Thymus (tissue), 11 donors: Measurements from ENCODE around the gene TNFAIP8L1. TPM values are rescaled to one million over a fixed set of nuclear protein-coding genes. Genes with fewer than 3 reads are reported as not detected.

Experiments
- DNase-seq, 9 donors: peaks; one replicate each; pipeline ENCODE4 v3.0.0-alpha.2; 2013; ENCODE audit warnings: low spot score in 9 of 9, low read depth in 6 of 9, missing footprints in 1 of 9
- H3K27ac ChIP-seq, 2 donors: one replicate each; pipeline ENCODE4 v1.5.1; 2013; ENCODE audit warnings: control low read depth in 1 of 2, low read depth in 1 of 2, low read length in 1 of 2, mild to moderate bottlenecking in 1 of 2, moderate library complexity in 1 of 2
- H3K27me3 ChIP-seq, 2 donors: one replicate each; pipeline ENCODE4 v1.5.1; 2013; ENCODE audit warnings: low read length in 1 of 2; ENCODE audit not compliant: control insufficient read depth in 2 of 2, insufficient read depth in 1 of 2
- H3K36me3 ChIP-seq, 2 donors: one replicate each; pipeline ENCODE4 v1.5.1; 2013; ENCODE audit warnings: low read length in 1 of 2, mild to moderate bottlenecking in 1 of 2, moderate library complexity in 1 of 2; ENCODE audit not compliant: control insufficient read depth in 2 of 2, insufficient read depth in 2 of 2
- H3K4me1 ChIP-seq, 2 donors: one replicate each; pipeline ENCODE4 v1.5.1; 2013; ENCODE audit warnings: low read length in 2 of 2; ENCODE audit not compliant: control insufficient read depth in 2 of 2, insufficient read depth in 2 of 2
- H3K4me3 ChIP-seq, 2 donors: one replicate each; pipeline ENCODE4 v1.5.1; 2013; ENCODE audit warnings: low read length in 2 of 2, control low read depth in 1 of 2, mild to moderate bottlenecking in 1 of 2
- H3K9me3 ChIP-seq, 2 donors: one replicate each; pipeline ENCODE4 v1.5.1; 2013; ENCODE audit warnings: low read length in 1 of 2, mild to moderate bottlenecking in 1 of 2; ENCODE audit not compliant: control insufficient read depth in 2 of 2, insufficient read depth in 1 of 2
- WGBS: extraction: QIAGEN DNeasy Blood & Tissue Kit; methylation state at CpG from one replicate; pipeline ENCODE4 v1.1.7; 2013; 5-methylcytosine and 5-hydroxymethylcytosine counted together
- polyA plus RNA-seq: library from polyadenylated mRNA; stranded (reverse); fragments of 200-250 nt; gene quantifications from one replicate; pipeline ENCODE4 v1.2.3, GENCODE V29; 2013
- total RNA-seq: library from RNA; stranded (reverse); fragments of 120-200 nt; gene quantifications from one replicate; pipeline ENCODE4 v1.2.4, GENCODE V29; 2013
- donor health status: healthy.

Gene TNFAIP8L1
- total and polyA plus RNA-seq, 2 donors = 5.1 to 6.9 TPM

GRCh38 chr19:4652075-4652474 lies 12.8 kb downstream of the TNFAIP8L1 start:
- Histone ChIP-seq H3K27me3 (no peaks in the 10 kb centered on the region), H3K4me3 (no peak overlapping the region), H3K4me1 (peaks cover 0 to 5% of the 10 kb centered on the region in 2 donors), H3K9me3 (no peaks in the 10 kb centered on the region), H3K36me3 (peaks cover 21 to 53% of the 10 kb centered on the region in 2 donors), H3K27ac (no peak overlapping the region)
- WGBS = 98% methylated on average over 44 of the region's 44 CpGs
- DNase-seq = no peak

GRCh38 chr19:4653793-4654436 lies 14.6 kb downstream of the TNFAIP8L1 start:
- peaks cover 35 to 67% of the 10 kb centered on the region in 2 donors for H3K36me3 ChIP-seq
- H3K9me3 ChIP-seq = no peaks in the 10 kb centered on the region
- no peaks in the 10 kb centered on the region for H3K4me1 ChIP-seq
- 96% methylated on average over 13 of the region's 13 CpGs for WGBS
- no peak overlapping the region for H3K4me3 ChIP-seq
- no peaks in the 10 kb centered on the region for H3K27me3 ChIP-seq
- H3K27ac ChIP-seq = no peak overlapping the region
- DNase-seq = no peak

- no peaks in the 10 kb centered on the region for H3K9me3 ChIP-seq
- no peaks in the 10 kb centered on the region for H3K27me3 ChIP-seq
- peaks cover 41 to 69% of the 10 kb centered on the region in 2 donors for H3K36me3 ChIP-seq
- 95% methylated on average over 27 of the region's 27 CpGs for WGBS
- no peak for DNase-seq
- no peak overlapping the region for H3K4me3 ChIP-seq
- no peaks in the 10 kb centered on the region for H3K4me1 ChIP-seq
- no peak overlapping the region for H3K27ac ChIP-seq
Observed at GRCh38 chr19:4654437-4655361, 15.4 kb downstream of the TNFAIP8L1 start.

- Histone ChIP-seq H3K4me3 (no peak overlapping the region), H3K27ac (no peak overlapping the region), H3K36me3 (peaks cover 50 to 83% of the 10 kb centered on the region in 2 donors), H3K4me1 (no peaks in the 10 kb centered on the region), H3K27me3 (no peaks in the 10 kb centered on the region), H3K9me3 (no peaks in the 10 kb centered on the region)
- no peak for DNase-seq
- WGBS = 98% methylated on average over 8 of the region's 8 CpGs
Observed at GRCh38 chr19:4656102-4656501, 16.8 kb downstream of the TNFAIP8L1 start.

- Histone ChIP-seq H3K4me3 (no peak overlapping the region), H3K36me3 (peaks cover 49 to 74% of the 10 kb centered on the region in 2 donors), H3K27ac (no peak overlapping the region), H3K27me3 (no peaks in the 10 kb centered on the region), H3K4me1 (no peaks in the 10 kb centered on the region), H3K9me3 (no peaks in the 10 kb centered on the region)
- DNase-seq = no peak
- WGBS = 92% methylated on average over 14 of the region's 14 CpGs
Observed at GRCh38 chr19:4657262-4657661, 17.9 kb downstream of the TNFAIP8L1 start.

- H3K4me1 ChIP-seq = no peaks in the 10 kb centered on the region
- H3K36me3 ChIP-seq = peaks cover 48 to 74% of the 10 kb centered on the region in 2 donors
- no peaks in the 10 kb centered on the region for H3K9me3 ChIP-seq
- 93% methylated on average over 8 of the region's 8 CpGs for WGBS
- DNase-seq = no peak
- no peak overlapping the region for H3K27ac ChIP-seq
- H3K4me3 ChIP-seq = no peak overlapping the region
- no peaks in the 10 kb centered on the region for H3K27me3 ChIP-seq
Observed at GRCh38 chr19:4657835-4658234, 18.5 kb downstream of the TNFAIP8L1 start.

- WGBS = 97% methylated on average over 15 of the region's 15 CpGs
- peak in 1 of 9 donors; percentile 34 for DNase-seq
- Histone ChIP-seq H3K4me3 (no peak overlapping the region), H3K9me3 (no peaks in the 10 kb centered on the region), H3K27ac (no peak overlapping the region), H3K27me3 (no peaks in the 10 kb centered on the region), H3K36me3 (peaks cover 48 to 68% of the 10 kb centered on the region in 2 donors), H3K4me1 (no peaks in the 10 kb centered on the region)
Observed at GRCh38 chr19:4660181-4660791, 21.0 kb downstream of the TNFAIP8L1 start.

- Histone ChIP-seq H3K9me3 (no peaks in the 10 kb centered on the region), H3K36me3 (peaks cover 50 to 65% of the 10 kb centered on the region in 2 donors), H3K4me1 (no peaks in the 10 kb centered on the region), H3K27me3 (no peaks in the 10 kb centered on the region), H3K27ac (no peak overlapping the region), H3K4me3 (no peak overlapping the region)
- WGBS = 97% methylated on average over 4 of the region's 4 CpGs
- no peak for DNase-seq
Observed at GRCh38 chr19:4660993-4661392, 21.7 kb downstream of the TNFAIP8L1 start.
